NCI-H2029 (cell line): ENCODE data around the gene RNF217.
"Not testable (repeated sequence)": the region's sequence is repeated elsewhere in the genome, so short reads cannot be mapped to it uniquely, and the experiment has no call there.

ENCODE experiments used
- DNase-seq: peaks from one replicate; lab custom pipeline; 2025; lab: John Stamatoyannopoulos, UW

RNF217 gene

DNA sequence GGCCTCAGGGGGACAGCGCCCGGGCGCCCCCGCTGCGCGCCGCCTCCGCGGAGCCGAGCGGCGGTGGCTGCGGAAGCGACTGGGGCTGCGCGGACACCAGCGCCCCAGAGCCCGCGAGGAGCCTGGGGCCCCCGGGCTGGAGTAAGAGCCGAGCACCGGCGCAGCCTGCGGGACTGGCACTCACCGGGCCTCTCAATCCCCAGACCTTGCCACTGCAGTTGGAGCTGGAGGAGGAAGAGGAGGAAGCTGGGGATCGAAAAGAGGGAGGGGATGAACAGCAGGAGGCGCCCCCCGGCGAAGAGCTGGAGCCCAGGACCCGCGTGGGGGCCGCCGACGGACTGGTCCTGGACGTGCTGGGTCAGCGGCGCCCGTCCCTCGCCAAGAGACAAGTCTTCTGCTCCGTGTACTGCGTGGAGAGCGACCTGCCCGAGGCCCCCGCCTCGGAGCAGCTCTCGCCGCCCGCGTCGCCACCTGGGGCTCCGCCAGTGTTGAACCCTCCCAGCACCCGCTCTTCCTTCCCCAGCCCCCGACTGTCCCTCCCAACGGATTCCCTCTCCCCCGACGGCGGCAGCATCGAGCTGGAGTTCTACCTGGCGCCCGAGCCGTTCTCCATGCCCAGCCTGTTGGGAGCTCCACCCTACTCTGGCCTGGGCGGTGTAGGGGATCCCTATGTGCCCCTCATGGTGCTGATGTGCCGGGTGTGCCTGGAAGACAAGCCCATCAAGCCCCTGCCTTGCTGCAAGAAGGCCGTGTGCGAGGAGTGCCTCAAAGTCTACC is 590 bp downstream of the RNF217 start:
- no peak for DNase-seq

DNA sequence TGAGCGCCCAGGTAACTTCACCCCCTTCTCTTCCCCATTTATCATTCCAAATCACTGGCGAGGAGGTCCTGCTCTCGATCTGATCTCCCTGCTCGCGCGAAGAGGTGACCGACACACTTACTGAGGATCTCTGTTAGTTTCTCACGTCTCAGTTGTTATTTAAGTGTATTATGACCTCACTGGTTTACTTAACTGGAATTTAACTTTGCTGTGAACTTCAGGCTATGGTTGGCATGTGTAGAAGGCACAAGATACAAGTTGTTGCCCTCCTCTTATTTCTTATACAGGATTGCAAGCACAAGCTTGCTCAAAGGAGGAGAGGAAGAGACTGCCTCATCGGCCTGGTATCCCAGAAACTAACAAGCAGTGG is 1.2 kb downstream of the RNF217 start:
- DNase-seq = no peak

DNA sequence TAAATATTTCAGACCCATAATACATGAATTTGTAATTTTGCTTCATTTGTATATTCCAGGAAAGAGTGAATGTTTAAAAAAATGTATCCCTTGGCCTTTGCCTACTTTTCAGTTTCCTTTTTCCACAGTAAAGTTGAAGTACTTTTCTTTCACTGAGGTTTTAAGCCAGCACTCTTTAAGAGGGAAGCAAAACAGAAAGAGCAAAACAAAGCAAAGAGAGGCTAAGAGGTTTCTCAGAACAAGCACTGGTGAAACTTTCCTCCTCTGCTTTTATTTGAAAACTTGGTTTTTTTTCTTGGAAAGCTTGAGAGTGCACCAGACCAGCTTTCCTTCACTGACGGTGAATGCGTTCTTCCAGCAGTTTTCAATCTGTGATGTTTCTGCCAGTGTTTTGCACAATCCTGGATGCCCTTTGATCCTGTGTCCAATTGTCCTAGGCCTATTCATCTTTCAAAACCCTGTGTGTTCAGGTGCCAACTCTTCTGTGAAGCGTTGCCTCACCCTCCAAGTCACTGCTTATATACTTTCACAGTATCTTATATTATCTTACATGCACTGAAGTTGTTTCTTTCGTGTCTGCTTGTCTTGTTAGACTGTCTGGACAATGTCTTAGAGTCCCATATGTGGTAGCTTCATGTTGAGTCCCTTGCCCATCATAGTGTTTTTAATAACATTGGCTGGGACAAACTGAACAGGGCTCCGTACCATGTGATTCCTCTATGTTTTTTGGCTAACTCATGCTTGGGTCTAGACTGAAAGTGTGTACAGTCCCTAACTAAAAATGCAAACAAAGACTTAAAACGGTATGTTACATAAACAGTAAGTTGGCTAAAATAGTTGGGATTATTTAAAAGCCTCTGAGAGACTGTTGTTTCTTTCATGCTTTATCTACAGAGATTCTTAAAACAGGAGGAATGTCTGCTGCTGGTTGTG is 1.9 kb downstream of the RNF217 start:
- DNase-seq = no peak

DNA sequence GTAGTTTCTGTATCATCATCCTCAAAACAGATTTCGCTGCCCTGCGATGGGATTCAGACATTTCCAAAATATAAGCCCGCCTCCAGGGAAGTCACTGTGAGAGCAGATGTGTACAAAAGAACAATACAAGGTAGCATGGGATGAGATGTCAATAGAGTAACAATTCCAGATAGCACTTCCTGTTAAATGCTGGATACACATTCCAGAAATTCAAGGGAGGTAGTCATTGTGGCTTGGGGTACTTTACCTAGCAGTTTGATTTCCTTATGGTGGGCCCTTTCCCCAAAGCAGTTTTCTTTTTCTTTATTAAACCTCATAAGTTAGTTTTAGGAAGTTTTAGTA is 2.5 kb downstream of the RNF217 start:
- DNase-seq = no peak

DNA sequence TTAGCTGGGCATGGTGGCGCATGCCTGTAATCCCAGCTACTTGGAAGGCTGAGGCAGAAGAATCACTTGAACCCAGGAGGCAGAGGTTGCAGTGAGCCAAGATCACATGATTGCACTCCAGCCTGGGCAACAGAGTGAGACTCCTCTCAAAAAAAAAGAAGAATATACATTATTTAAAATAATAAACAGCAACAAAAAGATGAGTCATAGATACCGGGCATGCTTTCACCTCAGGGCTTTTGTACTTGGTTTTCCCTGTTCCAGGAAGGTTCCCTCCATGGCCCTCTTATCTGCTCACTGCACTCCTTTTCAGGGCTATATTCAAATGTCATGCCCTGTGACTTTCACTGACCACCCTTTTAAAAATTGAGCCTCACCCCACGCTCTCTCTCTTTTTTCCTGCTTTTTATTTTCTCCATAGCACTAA is 3.2 kb downstream of the RNF217 start:
- DNase-seq = not testable (repeated sequence)

DNA sequence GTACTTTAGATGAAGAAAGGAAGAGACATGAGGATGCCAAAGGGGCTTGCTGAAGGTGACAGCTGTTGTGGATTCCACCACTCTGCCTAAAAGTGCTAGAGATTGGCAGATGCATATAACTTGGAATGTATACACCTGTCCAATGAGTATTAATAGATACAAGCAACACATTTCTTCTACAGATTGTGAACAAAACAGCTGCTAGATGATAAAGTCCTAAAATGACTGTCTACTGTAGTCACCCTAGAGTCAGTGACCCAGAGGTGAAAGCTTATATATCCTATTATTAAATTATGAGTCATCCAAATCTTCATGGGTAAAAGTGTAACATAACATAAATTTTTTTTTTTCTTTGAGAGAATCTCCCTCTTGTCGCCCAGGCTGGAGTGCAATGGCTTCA is 5.2 kb downstream of the RNF217 start:
- no peak for DNase-seq

DNA sequence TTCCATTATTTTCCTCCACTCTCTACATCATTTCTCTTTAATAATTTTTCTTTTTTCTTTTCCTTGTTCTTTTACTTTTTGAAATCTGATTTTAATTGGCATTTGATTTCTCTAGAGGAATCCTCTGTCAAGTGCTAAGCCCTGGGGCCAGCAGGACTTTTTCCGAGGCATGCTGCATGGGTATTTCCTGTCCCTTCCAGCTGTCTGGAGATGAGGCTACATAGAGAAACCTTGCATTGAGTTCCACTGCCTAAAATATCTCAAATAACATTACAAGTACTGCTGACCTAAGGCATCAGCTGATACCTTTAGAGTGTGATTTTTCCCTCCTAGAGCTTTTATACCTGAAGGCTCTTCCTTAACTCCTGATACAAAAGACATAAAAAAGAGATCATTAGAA is 6.2 kb downstream of the RNF217 start:
- no peak for DNase-seq

DNA sequence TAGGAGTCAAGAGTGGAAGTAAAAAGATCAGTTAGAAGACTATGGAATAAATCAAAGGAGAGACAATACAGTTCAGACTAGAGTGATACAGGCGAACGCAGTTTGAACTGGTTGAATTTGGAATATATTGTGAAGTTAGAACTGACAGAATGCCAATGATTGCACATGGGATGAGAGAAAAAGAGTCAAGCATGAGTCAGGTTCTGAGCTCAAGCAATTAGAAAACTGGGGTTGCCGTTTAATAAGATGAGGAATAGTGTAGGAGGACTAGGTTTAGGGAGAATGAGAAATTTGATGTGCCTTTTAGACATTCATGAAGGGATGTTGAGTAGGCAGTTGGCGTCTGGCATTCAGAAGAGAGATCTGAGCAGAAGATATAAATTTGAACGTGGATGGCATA is 8.0 kb downstream of the RNF217 start:
- DNase-seq = no peak

DNA sequence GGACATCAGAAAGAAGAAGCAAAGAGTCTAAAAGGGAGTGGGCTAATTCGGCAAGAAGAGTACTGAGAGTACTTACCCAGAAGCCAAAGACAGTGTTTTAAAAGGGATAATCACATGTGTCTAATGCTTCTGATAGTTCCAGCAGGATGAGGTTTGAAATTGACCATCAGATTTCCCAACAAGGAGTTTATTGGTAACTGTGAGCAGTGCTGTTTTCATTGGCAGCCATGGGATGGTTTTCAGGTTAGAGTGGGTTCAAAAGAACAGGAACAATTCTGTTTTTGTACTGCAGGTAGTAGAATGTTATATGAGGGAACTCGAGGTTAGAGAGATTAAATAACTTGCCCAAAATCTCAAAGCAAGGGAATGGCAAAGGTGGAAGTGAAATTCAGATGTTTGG is 8.5 kb downstream of the RNF217 start:
- DNase-seq = no peak

DNA sequence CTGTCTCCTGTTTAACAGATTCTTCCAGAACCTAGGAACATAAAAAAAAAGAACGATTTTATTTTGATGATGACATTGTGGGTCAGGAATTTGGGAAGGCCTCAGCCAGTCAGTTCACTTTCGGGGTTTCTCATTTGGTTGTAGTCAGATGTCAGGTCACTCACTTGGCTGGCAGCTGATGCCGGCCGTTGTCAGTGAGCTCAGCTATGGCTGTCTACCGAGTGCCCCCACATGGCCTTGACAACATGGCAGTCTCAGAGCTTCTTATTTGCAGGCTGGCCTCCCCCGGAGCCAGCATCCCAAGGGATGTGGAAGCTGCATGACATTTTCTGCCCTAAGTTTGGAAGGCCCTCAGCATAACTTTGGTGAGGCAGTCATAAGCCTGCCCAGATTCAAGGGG is 11.5 kb downstream of the RNF217 start:
- DNase-seq = no peak

DNA sequence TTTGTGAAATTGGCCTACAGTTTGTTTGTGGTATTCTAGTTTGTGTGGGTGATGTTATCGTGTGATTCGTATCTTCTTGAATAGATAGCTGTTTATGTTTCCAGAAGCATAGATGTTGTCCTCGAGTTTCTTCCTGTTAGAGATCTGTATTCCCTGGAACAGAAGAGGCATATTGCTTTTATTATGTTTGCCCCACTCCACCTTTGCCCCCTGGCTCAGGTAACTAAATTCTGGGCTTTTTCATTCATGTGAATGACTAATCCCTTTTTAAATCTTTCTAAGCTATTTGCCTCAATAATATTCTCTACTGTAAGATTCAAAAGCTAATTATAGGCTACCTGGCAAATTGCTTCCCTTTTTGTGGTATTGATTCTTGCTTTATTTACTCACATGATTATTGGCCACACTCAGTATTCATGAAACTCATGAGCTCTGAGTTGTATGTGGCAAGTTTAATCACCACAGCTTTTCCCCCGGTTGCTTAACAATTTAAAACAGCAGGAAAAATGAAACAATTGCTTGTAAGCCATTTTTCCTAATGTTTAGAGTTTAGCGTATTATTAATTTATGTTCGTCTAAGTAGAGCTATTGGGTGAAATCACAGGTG is 12.6 kb downstream of the RNF217 start:
- DNase-seq = no peak

DNA sequence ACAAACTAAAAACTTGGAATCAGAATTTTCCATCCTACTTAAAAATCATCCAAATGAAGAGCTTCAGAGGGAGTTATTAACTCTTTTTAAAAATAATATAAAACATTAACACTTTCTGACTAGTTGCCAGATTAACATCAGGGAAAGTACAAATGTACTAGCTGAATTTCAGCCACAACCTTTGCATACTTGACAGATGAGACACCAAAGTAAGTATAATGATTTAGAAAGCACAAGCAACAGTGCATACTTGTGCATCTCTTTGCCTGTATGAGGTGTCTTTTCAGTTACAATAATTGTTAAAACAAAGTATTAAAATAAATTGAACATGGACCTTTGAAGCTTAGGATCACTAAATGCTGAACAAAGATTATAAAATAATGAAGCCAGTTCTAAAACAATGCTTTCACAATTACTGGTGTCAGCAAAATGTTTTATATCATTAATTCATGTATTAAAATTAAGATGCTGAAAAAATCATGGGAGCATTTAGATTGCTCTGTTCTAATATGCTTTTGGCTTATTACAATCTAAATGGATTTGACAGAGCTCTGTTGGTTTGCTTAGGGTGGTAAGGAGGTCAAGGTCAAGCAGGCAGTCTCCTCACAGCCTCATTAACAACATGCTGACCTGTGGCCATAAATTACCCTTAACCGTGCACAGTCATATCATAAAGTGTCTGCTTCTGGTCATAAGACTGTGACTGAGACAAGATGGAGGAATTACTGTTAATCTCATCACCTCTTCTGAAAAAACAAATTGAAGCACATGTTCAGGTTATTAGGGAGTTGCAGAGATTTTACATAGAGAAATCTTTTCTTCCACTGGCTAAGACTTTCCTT is 15.1 kb downstream of the RNF217 start:
- DNase-seq = no peak

DNA sequence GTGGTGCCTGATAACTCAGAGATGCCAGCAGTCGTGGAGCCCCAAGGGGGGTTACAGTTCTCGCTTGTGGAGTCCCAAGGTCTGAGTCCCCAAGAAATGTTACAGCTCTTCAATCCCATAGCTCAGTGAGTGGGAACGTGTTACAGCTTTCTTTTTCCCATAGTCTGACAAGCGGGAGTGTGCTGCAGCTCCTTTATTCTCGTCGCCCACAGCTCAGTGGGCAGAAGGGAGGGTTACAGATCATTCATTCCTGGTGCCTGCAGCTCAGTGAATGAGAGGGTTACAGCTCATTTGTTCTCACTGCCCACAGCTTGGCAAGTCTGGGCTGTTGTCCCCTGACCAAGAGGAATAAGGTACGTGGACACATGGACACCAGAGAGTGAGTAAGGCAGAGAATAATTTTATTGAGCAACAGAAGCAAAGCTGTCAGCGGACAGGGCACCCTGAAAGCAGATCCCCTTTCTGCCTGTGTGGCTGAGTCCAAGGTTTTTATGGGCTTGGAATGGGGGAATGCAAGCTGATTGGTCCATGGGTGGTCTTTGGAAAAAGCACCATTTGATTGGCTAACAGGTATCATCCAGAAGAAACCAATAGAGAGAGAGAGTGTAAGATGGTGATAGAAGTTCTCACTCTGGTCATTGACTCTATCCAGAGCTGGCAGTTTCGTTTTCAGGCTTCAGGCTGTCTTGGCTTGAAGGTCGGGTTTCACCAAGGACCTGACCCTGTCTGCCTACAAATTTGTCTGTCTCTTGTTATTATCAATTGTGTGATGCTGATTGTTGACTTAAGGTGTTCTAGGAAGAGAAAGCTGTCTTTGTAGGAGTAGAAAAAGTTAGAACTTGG is 16.4 kb downstream of the RNF217 start:
- DNase-seq = no peak

DNA sequence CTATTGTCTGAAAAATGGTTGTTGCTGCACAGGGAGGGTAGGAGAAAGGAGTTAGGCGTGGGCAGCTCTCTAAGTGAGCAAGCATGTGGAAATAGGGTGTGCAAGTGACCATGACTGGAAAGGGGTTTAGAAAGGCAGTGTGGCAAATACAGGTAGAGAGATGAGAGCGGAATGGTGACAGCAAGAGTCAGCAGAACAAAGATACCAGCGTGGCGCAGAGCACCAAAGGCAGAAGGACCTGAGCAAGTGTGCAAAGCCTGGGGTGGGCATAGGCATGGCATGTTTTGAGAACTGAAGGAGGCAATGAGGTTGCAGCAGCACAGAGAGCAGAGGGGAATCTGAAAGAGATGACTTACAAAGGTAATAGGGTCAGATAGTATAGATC is 17.0 kb downstream of the RNF217 start:
- DNase-seq = no peak

DNA sequence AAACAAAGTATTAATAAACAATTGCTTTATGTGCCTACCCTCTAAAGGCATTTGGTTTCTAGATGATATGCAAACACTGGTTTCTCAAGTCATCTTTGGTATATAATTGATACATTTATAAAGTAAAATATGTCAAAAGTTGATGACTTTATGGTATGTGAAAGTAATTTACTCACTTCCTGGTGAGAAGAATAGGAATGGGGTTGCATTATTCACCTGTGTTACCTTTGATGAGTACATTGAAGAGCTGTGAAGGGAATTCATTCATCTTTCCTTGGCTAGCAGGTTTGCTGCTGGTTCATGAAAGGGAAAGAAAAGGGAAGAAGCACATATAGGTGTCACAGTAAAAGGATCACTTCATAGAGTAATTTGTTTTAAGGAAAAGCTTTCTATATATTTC is 20.4 kb downstream of the RNF217 start:
- no peak for DNase-seq

DNA sequence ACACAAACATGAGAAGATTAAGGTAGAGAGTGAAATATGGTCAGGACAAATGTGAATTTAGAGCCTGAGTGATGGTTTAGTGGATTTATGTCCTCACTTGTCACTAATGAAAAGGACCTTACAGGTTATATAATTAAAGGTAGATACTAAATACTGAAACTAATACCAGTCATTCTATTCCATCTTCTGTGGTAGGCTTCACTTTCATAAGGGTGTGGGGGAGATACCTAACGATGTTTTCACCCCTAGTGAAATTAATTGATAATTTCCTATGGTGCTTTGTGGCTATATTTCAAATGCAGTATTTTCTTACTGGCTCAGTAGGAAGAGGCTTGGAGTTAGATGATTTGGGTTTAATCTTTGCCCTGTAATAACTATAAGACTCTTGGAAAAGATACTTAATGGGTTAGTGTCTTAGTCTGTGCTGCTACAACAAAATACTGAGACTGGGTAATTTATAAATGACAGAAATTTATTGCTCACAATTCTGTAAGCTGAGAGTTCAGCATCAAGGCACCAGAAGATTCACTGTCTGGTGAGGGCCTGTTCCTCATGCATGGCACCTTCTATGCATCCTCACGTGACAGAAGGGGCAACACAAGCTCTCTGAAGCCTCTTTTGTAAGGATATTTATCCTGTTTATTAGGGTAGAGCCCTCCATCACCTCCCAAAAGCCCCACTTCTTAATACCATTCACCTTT is 21.3 kb downstream of the RNF217 start:
- DNase-seq = no peak

DNA sequence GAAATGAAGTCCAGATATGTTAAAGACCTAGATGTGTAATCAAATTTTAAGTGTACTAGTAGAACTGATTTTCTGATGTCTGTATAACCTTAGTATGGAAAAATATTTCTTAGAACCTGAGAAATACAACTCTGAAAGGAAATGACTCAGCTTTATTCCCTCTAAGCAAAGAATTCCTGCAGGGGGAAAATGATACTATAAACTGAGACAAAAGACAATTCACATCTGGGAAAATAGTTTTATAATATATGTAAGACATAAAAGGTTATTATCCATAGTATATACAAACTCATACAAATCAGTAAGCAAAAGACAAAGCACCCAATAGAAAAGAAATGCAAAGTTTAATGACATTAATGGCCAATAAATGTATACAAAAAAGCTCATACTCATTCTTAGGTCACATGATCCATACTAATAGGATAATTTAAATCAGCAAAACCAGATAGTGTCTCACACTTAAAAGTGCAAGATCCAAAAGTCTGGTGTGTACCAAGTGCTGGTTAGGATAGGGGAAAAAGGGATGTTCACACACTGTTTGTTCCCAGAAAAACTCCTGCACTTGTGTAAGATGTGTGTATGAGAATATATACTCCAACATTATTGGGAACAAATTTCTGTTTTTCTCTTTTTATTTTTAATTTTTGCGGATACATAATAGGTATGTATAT is 22.6 kb downstream of the RNF217 start:
- no peak for DNase-seq

DNA sequence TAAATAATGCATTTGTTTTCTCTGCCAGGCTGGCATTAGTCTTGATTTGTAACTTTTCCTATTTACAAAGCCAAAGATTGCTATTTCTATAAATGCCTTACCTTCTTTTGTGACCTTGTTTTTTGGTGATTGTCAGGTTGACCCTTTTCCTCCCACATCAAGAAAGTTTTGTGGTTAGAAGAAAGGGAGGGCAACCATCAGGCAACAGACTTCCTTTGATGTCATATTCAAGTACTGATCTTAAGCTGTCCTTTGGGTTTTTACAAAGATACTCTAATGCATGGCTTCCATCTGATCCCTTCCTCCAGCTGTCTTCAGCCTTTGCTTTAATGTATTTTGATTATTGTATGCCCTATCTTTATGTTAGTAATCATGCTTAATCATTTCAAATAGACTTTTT is 23.9 kb downstream of the RNF217 start:
- no peak for DNase-seq

DNA sequence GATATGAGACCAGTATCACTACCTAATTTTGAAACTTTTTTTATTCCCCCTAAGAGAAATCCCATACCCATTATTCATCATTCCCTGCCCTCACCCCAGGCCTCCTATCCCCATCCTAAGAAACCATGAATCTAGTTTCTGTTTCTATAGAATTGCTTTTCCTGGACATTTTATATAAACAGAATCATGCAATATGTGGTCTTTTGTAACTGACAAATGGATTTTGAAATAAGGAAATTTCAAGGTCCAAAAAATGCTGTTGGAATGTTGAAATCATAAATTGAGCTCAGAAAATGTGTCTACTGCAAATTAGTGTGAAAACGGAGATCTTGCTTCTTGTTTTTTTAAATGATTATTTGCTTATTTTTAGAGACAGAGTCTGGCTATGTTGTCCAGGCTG is 25.1 kb downstream of the RNF217 start:
- no peak for DNase-seq

DNA sequence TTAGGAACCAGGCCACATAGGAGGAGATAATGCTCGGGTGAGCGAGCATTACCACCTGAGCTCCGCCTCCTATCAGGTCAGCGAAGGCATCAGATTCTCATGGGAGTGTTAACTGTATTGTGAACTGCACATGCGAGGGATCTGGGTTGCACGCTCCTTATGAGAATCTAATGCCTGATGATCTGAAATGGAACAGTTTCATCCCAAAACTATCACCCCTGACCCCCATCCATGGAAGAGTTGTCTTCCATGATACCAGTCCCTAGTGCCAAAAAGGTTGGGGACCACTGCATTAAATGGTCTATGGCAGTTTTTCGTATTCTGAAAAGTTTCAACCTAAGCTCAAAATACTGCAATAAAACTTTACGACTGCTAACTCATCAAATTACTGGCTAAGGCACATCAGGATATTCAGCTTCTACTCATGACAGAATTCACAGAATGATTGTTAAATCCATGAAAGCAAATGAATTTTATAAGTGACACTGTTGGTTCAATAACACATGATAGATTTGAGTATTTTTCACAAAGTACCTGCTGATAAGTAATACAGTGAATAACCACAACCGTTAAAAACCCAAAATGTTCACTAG is 25.9 kb downstream of the RNF217 start:
- no peak for DNase-seq
